22Rv1 (cell line): ENCODE results near the gene SKA3.

ENCODE experiments used
- H3K27ac ChIP-seq: fragments of 450-650 bp; 2 replicates; pipeline ENCODE4 v1.5.1; 2017
- CTCF ChIP-seq: fragments of 450-650 bp; IDR thresholded peaks from 2 replicates; pipeline ENCODE4 v1.5.1; 2017; ENCODE audit warnings: mild to moderate bottlenecking
- ZFX ChIP-seq: fragments of 450-650 bp; IDR thresholded peaks from 2 replicates; pipeline ENCODE4 v1.6.1; 2017; ENCODE audit warnings: antibody characterized with exemption, borderline replicate concordance

SKA3 gene

DNA sequence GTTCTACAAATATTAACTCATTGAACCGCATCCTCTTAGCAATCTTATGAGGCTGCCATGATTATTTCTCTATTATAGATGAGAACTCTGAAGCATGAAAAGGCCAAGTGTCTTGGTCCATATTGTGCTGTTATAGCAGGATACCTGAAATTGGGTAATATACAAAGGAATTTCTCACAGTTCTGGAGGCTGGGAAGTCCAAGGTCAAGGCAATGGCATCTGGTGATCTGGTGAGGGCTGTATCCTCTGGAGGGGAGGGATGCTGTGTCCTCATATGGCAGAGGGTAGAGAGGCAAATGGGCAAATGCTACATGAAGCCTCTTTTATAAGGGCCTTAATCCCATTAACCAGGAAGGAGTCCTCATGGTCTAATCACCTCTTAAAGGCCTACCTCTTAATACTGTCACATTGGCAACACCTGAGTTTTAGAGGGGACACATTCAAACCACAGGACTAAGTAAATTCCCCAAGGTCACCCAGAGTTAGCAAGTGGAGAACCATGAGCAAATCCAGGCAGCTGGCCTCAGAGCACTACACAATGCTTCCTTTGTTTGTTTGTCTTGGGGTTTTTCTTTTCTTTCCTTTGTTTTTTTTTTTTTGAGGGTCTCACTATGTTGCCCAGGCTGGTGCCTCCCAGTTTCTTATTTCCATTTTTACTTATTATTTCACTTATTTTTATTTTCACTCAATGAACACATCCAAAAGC lies 59.1 kb downstream of the SKA3 start:
- no peak overlapping the region for H3K27ac ChIP-seq
- TF ChIP-seq ZFX, result no peak
- TF ChIP-seq CTCF, result no peak

GRCh38 chr13:21116141-21116540 lies 60.2 kb downstream of the SKA3 start:
- no peak for TF ChIP-seq ZFX
- no peak for TF ChIP-seq CTCF
- H3K27ac ChIP-seq, result no peak overlapping the region

- H3K27ac ChIP-seq, result no peak overlapping the region
- TF ChIP-seq CTCF, result no peak
- TF ChIP-seq ZFX, result no peak
These were observed 61.1 kb downstream of the SKA3 start for GRCh38 chr13:21115231-21115630.

GRCh38 chr13:21111546-21111945 lies 64.8 kb downstream of the SKA3 start:
- H3K27ac ChIP-seq, result no peak overlapping the region
- TF ChIP-seq CTCF, result no peak
- TF ChIP-seq ZFX, result no peak

DNA sequence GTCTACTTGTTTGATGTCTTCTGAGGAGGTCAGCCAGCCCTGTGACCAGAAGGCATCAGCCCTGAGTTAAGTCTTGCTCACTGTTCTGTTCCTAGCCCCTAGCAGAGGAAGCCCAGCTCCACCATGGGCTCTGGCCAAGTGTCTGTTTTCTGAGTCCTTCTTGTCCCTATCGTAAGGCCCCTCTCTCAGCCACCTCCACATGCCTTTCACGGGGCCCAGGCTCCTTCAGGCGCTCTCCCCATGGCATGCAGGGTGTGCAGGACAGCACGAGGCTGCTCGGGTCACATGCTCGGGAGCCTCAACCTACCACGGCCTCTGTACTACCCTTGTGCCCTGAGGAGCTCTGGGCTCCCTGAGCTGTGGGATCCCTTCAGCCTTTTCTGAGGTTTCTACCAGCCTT lies 67.2 kb downstream of the SKA3 start:
- TF ChIP-seq CTCF (no peak), ZFX (no peak)
- no peak overlapping the region for H3K27ac ChIP-seq

DNA sequence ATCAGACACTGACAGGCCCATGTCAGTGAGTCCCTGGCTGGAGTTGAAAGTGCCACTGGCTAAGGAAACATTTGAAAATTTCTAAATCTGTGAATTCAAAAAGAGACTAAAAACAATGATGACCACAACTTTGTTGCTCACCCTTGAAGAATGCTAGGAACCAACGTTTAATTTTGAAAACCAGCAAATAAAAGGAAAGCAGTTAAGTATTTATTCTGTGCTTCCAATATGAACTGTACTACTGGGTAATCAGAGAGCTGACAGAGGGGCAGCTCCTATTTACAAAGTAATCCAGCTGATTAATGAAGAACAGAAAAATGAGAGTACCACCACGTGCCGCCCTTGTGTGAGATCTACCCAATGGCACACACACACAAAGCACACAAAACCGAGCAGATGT lies 70.3 kb downstream of the SKA3 start:
- no peak for TF ChIP-seq ZFX
- no peak for TF ChIP-seq CTCF
- H3K27ac ChIP-seq, result no peak overlapping the region

DNA sequence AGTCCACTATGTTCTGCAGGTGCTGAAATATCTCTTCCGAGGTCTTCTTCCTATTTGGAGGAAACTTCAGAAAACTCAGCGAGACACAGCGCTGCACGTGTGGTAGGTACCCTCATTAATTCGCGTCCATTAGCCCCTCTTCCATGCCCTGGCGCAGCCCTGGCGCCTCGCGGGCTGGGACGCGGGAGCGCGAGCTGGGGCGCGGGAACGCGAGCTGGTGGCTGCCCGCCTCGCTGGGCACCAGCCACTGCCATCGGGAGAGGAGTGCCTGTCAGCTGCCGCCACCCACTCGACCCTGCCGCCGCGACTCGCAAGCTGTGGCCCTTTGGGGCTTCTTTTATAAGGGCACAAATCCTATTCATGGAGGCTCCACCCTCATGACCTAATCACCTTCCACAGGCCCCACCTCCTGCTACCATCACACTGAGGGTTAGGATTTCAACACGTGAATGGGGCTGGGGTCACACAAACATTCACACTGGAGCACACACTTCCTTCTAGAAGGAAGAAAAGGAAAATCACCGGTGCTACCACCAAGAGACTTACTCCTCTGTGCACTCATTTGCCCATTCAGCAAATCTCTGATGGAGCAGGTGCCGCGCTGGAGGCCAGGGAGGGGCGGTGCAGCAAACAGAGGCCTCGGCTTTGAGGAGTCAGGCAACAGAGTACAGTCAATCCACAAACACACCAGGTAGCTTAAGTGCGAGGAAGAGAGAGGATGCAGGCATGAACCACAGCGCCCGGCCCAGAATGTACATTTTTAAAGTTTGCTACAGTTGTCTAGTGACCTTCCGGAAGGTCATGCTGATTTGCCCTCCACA lies 71.9 kb downstream of the SKA3 start:
- TF ChIP-seq CTCF (no peak), ZFX (no peak)
- no peak overlapping the region for H3K27ac ChIP-seq
